Measurements from ENCODE around the gene TXLNA. TPM values are rescaled to one million over a fixed set of nuclear protein-coding genes. Genes with fewer than 3 reads are reported as not detected.

Gene TXLNA
- total RNA-seq, 1 donor = 10.5 TPM

- H3K27me3 ChIP-seq (ENCODE audit: insufficient read depth, low read length) = no peaks in the 10 kb centered on the region
- H3K9me3 ChIP-seq (ENCODE audit: low read depth, low read length) = no peaks in the 10 kb centered on the region
- H3K4me1 ChIP-seq (ENCODE audit: insufficient read depth, low read length) = peaks cover 18% of the 10 kb centered on the region
- H3K4me3 ChIP-seq (ENCODE audit: low read length) = no peak overlapping the region
Measured at GRCh38 chr1:32216566-32216965, 37.1 kb downstream of the TXLNA start.

GRCh38 chr1:32219022-32219421, 39.5 kb downstream of the TXLNA start:
- Histone ChIP-seq H3K27me3 (ENCODE audit: insufficient read depth, low read length) (no peaks in the 10 kb centered on the region), H3K9me3 (ENCODE audit: low read depth, low read length) (no peaks in the 10 kb centered on the region), H3K4me3 (ENCODE audit: low read length) (no peak overlapping the region), H3K4me1 (ENCODE audit: insufficient read depth, low read length) (peaks cover 34% of the 10 kb centered on the region)

GRCh38 chr1:32220746-32221580, 41.5 kb downstream of the TXLNA start:
- Histone ChIP-seq H3K27me3 (ENCODE audit: insufficient read depth, low read length) (no peaks in the 10 kb centered on the region), H3K4me1 (ENCODE audit: insufficient read depth, low read length) (peaks cover 28% of the 10 kb centered on the region), H3K4me3 (ENCODE audit: low read length) (peak overlapping the region; percentile 75), H3K9me3 (ENCODE audit: low read depth, low read length) (no peaks in the 10 kb centered on the region)

- Histone ChIP-seq H3K4me3 (ENCODE audit: low read length) (peak overlapping the region; percentile 75), H3K9me3 (ENCODE audit: low read depth, low read length) (no peaks in the 10 kb centered on the region), H3K27me3 (ENCODE audit: insufficient read depth, low read length) (no peaks in the 10 kb centered on the region), H3K4me1 (ENCODE audit: insufficient read depth, low read length) (peaks cover 27% of the 10 kb centered on the region)
Measured at GRCh38 chr1:32221581-32221979, 42.1 kb downstream of the TXLNA start.

GRCh38 chr1:32221980-32222755, 42.7 kb downstream of the TXLNA start, which contains the start of the genes EIF3I and TMEM234:
Gene EIF3I (plus strand): TSS chr1:32222407. CDS start chr1:32222442, 35 bp downstream.
Gene TMEM234 (minus strand): TSS chr1:32222353. CDS start chr1:32222322, 31 bp downstream.
- Histone ChIP-seq H3K9me3 (ENCODE audit: low read depth, low read length) (no peaks in the 10 kb centered on the region), H3K27me3 (ENCODE audit: insufficient read depth, low read length) (no peaks in the 10 kb centered on the region), H3K4me3 (ENCODE audit: low read length) (peak within 1 kb of the TSS; percentile 75), H3K4me1 (ENCODE audit: insufficient read depth, low read length) (peaks cover 27% of the 10 kb centered on the region)

GRCh38 chr1:32223683-32224082, 44.2 kb downstream of the TXLNA start:
- H3K4me1 ChIP-seq (ENCODE audit: insufficient read depth, low read length) = peaks cover 27% of the 10 kb centered on the region
- H3K9me3 ChIP-seq (ENCODE audit: low read depth, low read length) = no peaks in the 10 kb centered on the region
- H3K27me3 ChIP-seq (ENCODE audit: insufficient read depth, low read length) = no peaks in the 10 kb centered on the region
- H3K4me3 ChIP-seq (ENCODE audit: low read length) = no peak overlapping the region

- H3K9me3 ChIP-seq (ENCODE audit: low read depth, low read length) = no peaks in the 10 kb centered on the region
- no peaks in the 10 kb centered on the region for H3K27me3 ChIP-seq (ENCODE audit: insufficient read depth, low read length)
Measured at GRCh38 chr1:32224285-32224684, 44.8 kb downstream of the TXLNA start.

GRCh38 chr1:32228771-32229170, 49.3 kb downstream of the TXLNA start:
- H3K27me3 ChIP-seq (ENCODE audit: insufficient read depth, low read length) = no peaks in the 10 kb centered on the region
- H3K9me3 ChIP-seq (ENCODE audit: low read depth, low read length) = no peaks in the 10 kb centered on the region
- H3K4me3 ChIP-seq (ENCODE audit: low read length) = no peak overlapping the region
- peaks cover 4% of the 10 kb centered on the region for H3K4me1 ChIP-seq (ENCODE audit: insufficient read depth, low read length)

More at GRCh38 chr1:32224285-32224684, 44.8 kb downstream of the TXLNA start:
- Histone ChIP-seq H3K4me1 (ENCODE audit: insufficient read depth, low read length) (peaks cover 27% of the 10 kb centered on the region), H3K4me3 (ENCODE audit: low read length) (no peak overlapping the region)

GRCh38 chr1:32231843-32232432, 52.5 kb downstream of the TXLNA start:
- no peaks in the 10 kb centered on the region for H3K9me3 ChIP-seq (ENCODE audit: low read depth, low read length)
- H3K27me3 ChIP-seq (ENCODE audit: insufficient read depth, low read length) = no peaks in the 10 kb centered on the region
- no peaks in the 10 kb centered on the region for H3K4me1 ChIP-seq (ENCODE audit: insufficient read depth, low read length)
- no peak overlapping the region for H3K4me3 ChIP-seq (ENCODE audit: low read length)

- no peaks in the 10 kb centered on the region for H3K27me3 ChIP-seq (ENCODE audit: insufficient read depth, low read length)
- H3K4me1 ChIP-seq (ENCODE audit: insufficient read depth, low read length) = no peaks in the 10 kb centered on the region
- H3K4me3 ChIP-seq (ENCODE audit: low read length) = no peak overlapping the region
- H3K9me3 ChIP-seq (ENCODE audit: low read depth, low read length) = no peaks in the 10 kb centered on the region
Measured at GRCh38 chr1:32232558-32233304, 53.3 kb downstream of the TXLNA start.

GRCh38 chr1:32234792-32235191, 55.3 kb downstream of the TXLNA start:
- no peak overlapping the region for H3K4me3 ChIP-seq (ENCODE audit: low read length)
- H3K9me3 ChIP-seq (ENCODE audit: low read depth, low read length) = no peaks in the 10 kb centered on the region
- peaks cover 2% of the 10 kb centered on the region for H3K4me1 ChIP-seq (ENCODE audit: insufficient read depth, low read length)
- no peaks in the 10 kb centered on the region for H3K27me3 ChIP-seq (ENCODE audit: insufficient read depth, low read length)

- H3K9me3 ChIP-seq (ENCODE audit: low read depth, low read length) = no peaks in the 10 kb centered on the region
- H3K4me3 ChIP-seq (ENCODE audit: low read length) = no peak overlapping the region
- peaks cover 32% of the 10 kb centered on the region for H3K4me1 ChIP-seq (ENCODE audit: insufficient read depth, low read length)
- H3K27me3 ChIP-seq (ENCODE audit: insufficient read depth, low read length) = no peaks in the 10 kb centered on the region
Measured at GRCh38 chr1:32239337-32239736, 59.9 kb downstream of the TXLNA start.

- no peak overlapping the region for H3K4me3 ChIP-seq (ENCODE audit: low read length)
- no peaks in the 10 kb centered on the region for H3K9me3 ChIP-seq (ENCODE audit: low read depth, low read length)
- no peaks in the 10 kb centered on the region for H3K27me3 ChIP-seq (ENCODE audit: insufficient read depth, low read length)
- peaks cover 32% of the 10 kb centered on the region for H3K4me1 ChIP-seq (ENCODE audit: insufficient read depth, low read length)
Measured at GRCh38 chr1:32239790-32240139, 60.3 kb downstream of the TXLNA start.

- H3K9me3 ChIP-seq (ENCODE audit: low read depth, low read length) = no peaks in the 10 kb centered on the region
- H3K4me3 ChIP-seq (ENCODE audit: low read length) = peak overlapping the region; percentile 55
- H3K27me3 ChIP-seq (ENCODE audit: insufficient read depth, low read length) = no peaks in the 10 kb centered on the region
- H3K4me1 ChIP-seq (ENCODE audit: insufficient read depth, low read length) = peaks cover 32% of the 10 kb centered on the region
Measured at GRCh38 chr1:32240140-32240951, 60.9 kb downstream of the TXLNA start.

All from mononuclear cell (primary cell).